Measurements from ENCODE around the gene DIS3L2.

DNA sequence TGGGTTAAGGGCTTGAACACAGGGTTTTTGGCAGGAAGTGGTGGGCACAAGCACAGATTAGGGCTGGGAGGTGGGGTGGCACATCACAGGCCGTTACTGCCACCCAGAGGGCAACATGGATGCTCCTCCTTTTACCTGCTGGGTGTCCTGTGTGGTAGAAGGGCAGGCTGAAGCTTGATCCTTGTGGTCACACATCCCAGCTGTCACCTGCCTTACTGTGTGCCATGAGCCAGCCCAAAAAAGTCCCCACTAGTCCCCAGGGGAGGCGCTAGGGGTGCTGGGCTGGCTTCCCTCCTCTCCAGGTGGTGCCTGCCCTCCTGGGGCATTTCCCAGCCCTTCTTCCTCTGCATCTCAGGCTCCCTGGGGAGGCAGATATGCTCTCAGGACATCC lies 366.5 kb downstream of the DIS3L2 start:
- TF ChIP-seq, protein P1, sequence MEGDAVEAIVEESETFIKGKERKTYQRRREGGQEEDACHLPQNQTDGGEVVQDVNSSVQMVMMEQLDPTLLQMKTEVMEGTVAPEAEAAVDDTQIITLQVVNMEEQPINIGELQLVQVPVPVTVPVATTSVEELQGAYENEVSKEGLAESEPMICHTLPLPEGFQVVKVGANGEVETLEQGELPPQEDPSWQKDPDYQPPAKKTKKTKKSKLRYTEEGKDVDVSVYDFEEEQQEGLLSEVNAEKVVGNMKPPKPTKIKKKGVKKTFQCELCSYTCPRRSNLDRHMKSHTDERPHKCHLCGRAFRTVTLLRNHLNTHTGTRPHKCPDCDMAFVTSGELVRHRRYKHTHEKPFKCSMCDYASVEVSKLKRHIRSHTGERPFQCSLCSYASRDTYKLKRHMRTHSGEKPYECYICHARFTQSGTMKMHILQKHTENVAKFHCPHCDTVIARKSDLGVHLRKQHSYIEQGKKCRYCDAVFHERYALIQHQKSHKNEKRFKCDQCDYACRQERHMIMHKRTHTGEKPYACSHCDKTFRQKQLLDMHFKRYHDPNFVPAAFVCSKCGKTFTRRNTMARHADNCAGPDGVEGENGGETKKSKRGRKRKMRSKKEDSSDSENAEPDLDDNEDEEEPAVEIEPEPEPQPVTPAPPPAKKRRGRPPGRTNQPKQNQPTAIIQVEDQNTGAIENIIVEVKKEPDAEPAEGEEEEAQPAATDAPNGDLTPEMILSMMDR (IDR thresholded peaks at IDR 0.05): no peak
- TF ChIP-seq EP300 (IDR thresholded peaks at IDR 0.05): no peak
